HG03060 (cell line): ENCODE results near the gene GAS2L1.

ENCODE experiments used
- ATAC-seq: cut with Tn5 transposase; IDR thresholded peaks from one replicate; pipeline ENCODE4 v1.9.1; 2021; ENCODE audit warnings: low read depth, moderate number of reproducible peaks; ENCODE audit not compliant: unreplicated experiment

The GAS2L1 gene

DNA sequence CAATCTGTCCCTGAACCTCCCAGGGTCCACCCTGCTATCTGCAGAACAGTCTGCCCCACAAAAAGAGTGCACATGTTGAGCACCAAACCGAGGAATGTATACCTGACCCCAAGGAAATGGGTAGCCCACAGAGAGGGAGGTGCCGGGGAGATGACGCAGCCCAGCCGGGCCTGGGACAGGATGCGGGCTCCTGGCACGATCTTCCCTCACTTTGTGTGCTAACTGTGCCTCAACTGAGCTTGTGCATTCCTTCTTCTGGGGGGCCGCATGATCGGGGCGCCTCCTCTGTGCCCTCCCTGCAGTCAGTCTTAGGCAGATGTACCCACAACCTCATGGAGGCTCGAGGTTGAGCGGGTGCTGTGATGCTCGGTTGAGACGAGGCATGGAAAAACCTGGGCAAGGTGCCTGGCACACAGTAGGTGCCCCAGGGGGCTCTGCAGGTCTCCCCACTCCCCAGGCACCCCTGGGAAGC is 2.4 kb downstream of the GAS2L1 start:
- no peak for ATAC-seq

DNA sequence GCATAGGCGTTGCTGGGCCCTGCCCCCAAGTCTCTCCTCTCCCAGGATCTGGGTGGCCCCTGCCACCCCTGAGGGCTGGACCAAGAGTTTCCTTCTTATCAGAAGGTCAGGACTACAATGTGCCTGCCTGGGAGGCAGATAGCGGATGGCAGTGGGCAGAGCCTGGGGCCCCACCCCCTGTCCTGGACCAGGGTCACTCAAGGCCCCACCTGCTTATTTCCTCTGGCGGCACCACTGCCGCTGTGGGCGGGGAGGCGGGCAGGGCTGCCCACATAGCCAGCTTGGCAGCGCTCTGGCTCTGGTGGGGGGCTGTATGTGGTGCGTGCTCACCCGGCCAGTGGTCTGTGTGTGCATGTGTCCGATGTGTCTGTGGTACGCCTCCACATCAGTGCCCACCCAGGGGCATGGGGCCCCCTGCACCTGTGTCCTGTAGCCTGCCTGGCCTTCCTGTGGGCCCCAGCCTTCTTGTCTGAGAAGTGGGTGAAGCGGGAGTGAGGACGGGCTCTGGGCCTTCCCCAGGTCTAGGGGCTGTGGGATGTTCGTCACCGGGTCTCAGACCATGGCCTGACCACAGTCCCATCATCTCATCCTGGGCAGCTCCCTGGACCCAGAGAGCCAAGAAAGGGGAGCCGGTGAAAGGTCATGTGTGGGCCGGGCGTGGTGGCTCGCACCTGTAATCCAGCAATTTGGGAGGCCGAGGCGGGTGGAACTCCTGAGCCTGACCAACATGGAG is 3.0 kb downstream of the GAS2L1 start:
- no peak for ATAC-seq

DNA sequence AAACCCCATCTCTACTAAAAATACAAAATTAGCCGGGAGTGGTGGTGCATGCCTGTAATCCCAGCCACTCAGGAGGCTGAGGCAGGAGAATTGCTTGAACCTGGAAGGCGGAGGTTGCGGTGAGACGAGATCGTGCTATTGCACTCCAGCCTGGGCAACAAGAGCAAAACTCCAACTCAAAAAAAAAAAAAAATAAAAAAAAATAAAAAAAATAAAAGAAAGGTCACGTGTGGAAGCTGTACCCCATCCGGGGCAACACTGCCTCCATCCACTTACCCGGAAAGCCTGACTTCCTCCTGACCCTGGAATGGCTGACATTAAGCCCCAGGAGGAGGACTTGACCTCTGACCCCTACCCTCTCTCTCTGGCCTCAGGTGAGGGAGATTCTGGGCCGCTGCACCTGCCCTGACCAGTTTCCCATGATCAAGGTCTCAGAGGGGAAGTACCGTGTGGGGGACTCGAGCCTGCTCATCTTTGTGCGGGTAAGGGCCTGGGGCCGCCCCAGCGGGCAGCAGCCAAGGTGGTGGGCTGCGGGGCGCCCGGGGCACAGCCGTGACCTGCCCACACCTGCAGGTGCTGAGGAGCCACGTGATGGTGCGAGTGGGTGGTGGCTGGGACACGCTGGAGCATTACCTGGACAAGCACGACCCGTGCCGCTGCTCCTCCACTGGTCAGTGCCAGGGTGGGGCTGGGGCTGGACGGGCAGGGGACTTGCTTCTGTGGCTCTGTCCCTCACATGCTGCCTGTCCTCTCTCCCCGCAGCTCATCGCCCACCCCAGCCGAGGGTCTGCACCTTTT is 3.8 kb downstream of the GAS2L1 start:
- ATAC-seq: no peak

DNA sequence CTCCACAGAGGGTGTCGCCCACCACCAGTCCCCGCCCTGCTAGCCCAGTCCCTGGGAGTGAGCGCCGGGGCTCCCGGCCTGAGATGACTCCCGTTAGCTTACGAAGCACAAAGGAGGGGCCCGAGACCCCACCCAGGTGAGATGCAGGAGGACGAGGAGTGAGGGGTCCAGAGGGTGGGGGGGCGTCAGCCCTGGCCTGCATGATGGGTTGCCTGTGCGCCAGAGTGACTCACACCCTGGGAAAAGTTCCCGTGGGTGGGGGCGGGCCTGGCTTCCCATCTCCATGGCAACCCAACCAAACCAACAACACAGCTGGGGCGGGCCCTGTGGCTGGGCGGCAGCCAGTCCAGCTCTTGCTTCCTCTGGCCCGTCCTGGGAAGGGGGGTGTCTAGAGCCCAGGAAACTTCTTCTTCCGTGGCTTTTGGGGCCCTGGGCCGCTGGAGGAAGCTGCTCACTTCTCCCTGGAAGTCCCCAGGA is 4.5 kb downstream of the GAS2L1 start:
- no peak for ATAC-seq

DNA sequence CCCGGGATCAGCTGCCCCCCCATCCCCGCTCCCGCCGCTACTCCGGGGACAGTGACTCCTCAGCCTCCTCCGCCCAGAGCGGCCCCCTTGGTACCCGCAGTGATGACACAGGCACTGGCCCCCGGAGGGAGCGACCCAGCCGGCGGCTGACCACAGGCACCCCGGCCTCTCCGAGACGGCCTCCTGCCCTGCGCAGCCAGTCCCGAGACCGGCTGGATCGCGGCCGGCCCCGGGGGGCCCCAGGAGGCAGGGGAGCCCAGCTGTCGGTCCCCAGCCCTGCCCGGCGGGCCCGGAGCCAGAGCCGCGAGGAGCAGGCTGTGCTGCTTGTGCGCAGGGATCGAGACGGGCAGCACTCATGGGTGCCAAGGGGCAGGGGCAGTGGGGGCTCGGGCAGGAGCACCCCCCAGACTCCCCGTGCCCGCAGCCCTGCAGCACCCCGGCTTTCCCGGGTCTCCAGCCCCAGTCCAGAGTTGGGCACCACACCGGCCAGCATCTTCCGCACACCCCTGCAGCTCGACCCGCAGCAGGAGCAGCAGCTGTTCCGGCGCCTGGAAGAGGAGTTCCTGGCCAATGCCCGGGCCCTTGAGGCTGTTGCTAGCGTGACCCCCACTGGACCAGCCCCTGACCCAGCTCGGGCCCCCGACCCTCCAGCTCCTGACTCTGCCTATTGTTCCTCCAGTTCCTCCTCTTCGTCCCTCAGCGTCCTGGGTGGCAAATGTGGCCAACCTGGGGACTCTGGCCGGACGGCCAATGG is 5.2 kb downstream of the GAS2L1 start:
- ATAC-seq: no peak

DNA sequence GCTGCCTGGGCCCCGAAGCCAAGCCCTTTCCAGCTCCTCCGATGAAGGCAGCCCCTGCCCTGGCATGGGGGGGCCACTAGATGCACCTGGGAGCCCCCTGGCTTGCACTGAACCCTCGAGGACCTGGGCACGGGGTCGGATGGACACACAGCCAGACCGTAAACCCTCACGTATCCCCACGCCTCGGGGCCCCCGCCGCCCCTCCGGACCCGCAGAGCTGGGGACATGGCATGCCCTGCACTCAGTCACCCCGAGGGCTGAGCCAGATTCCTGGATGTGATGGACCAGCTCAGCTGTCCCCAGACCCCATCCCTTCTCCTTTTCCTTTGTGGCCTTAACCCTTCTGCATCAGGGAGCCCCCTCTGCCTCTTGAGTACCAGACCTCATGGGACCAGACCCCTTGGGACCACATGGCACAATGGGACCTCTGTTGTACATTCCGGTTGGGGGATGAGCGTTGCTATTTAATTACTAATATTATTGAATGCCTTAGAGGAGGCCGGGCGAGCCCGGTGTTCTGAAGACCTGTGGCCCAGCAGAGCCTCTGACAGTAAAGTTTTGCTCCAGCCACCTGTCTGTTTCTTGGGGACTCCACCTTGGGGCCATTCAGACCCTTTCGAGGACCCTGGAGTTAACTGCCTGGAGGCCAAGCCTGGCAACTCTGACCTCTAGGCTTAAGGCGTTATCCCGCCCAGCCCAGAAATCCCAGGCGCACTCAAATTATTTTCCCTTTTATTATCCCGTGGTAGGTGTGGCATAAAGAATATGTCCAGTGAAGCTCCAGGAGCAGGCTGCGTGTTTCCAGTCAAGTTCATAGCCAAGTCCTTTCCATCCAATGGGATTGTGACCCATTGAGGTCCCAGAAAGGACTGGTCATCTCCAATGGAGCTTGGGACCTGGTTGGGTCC is 6.0 kb downstream of the GAS2L1 start:
- ATAC-seq: no peak

DNA sequence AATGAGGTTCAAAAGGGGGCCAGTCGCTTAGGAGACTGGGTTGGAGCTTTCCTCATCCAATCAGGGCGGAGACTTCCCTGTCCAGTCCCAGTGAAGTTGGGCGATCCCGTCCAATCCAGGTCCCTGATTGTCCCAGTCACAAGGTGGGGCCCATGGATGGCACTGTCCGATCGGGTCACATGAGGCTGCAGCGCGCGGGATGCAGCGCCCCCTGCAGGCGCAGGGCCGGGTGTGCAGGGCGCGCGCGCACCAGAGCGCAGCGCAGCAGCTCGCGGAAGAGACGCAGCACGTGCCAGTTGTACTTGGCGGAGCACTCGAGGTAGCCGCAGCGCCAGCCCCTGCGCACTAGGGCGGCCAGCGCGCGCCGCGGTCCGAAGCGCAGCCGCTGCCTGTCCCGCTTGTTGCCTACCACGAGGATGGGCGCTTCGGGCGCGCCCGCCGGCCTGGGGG is 6.7 kb downstream of the GAS2L1 start:
- no peak for ATAC-seq

DNA sequence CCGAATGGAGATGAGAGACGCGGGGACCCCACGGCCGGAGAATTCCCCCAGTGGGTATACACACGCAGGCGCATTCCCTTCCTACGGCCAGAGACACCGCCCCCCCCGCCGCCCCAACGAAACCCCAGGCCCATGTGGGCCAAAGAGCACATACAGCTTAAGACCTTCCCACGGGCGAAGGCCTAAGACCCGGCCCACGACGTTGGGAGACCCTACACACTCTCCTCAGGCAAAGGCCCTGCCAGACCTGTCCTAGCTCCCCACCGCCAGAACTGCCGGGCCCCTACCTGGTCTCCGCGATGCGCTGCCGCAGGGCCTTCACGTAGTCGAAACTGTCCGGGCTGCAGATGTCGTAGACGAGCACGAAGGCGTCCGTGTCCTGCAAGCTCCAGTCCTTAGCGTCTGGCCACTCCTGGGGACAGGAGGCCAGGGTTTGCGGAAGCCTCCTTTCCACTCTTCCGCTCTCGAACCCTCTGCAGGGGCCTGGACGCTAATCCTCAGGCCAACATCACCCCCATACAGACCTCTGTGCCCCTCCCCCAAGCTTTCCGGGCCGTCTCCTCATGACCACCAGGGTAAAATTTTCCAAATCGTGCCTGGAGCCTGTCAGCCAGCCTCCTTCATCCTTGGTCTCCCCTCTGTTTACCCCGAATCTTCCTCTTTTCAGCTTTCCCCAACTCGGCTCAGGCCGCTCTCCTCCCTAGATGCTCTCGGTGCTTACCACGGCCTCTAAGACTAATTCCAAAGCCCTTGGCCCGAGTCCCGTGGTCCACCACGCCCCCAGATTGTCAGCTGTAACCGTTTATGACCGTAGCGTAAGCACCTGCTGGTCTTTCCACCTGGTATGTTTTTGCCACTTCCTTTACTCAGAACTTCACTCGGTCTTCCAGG is 7.4 kb downstream of the GAS2L1 start:
- ATAC-seq: no peak

DNA sequence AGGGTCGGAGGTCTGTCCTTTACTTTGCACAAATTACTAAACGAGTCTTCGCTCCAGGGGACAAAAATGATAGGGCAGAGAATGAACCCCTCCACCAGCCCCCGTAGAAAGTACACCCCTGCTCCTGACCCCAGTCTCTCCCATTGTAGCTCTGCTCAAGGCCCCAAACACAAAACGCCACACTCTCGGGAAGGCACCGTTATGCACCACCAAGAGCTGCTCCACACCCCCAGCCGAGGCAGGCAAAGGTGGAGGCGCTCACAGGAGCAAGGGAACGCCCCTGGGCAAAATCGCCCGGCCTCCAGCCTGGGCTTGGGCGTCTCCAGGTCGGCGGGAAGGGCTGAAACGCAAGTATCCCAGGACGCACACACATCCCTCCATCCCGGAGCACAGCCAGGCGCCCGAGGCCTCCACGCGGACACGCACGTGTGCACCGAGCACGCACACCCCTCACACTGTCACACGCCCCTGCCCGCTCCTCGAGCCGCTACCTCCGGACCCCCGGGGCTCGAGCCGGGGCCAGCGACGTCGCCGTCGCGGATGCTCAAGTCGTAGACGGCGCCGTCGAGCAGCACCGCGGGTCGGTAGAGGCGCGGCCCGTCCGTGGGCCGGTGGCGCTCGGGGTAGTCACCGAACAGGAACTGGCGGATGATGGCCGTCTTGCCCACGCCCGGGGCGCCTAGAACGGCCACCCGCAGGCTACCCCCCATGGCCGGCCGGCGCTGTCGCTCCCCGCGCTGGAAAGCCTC is 8.3 kb downstream of the GAS2L1 start:
- no peak for ATAC-seq

DNA sequence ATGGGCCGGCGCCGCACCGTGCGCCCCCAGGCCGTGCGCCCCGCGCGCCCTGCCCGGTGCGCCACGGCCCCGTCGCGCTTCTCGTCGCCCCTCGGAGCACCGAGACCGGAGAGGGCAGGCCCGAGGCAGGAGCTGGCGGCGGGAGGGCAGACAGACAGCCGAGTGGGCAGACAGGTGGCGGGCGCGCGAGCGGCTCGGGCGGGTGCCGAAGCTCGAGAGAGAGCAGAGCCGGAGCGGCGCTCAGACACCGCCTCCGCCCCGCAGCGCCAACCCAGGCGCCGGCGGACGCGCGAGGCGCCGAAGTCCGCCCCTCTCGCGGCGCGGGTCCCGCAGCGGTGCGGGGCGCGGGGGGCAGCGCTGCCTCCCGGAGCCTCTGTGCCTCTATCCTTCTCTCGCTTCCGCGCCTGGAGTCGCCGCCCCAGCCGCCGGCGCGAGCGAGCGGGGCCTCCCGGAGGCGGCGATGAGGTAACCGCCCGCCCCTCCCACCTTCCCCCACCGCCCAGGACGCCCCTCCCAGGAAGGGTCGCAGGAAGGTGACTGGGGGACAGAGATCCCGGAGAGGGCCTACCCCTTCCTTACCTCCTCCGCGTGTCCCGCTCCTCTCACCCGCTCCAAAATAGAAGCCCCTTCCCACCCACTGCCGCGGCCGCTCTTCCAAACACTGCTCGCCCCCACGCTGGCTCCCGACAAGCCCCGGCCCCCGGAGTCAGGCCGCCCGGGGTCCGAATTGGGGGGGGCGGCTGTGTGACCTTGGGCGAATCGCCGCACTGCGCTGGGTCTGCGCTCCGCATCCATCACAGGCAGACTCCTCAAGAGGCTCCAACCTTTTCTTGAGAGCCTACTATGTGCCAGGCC is 9.1 kb downstream of the GAS2L1 start, which contains the start of gene RASL10A:
Gene RASL10A, minus strand, starts transcription at position 412 of the 855 bp plus-strand sequence. CDS start 451 bp downstream, outside the sequence.
- ATAC-seq: no peak

DNA sequence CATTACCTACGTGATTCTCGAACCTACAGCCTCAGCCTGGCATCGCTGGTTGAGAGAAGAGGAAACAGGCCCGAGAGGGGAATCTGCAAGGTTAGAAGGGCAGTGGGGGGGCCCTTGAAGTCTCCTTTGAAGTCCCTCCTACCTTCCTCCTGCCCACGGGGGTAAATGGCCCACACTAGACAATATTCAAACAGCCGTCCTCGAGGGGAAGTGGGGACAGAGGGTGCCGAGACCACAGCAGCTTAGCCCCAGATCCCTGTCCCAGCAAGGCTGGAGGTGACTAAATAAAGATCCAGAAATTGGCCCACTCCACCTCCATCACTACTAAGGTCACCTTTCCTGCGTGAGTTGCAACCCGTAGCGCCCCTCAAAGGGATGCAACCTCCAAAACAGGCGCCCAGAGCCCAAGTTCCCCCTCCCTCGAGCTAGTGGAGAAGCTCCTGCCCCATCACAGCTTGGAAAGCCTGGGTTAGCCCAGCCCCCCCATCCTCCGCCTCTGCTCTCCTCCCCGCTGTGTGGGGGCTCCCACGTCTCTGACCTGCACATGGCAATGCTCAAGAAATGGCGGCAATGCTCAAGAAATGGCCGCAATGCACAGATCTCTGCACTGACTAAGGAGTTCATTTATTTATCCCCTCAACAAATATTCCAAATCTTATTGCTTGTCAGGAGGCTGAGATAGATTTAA is 9.8 kb downstream of the GAS2L1 start:
- no peak for ATAC-seq

DNA sequence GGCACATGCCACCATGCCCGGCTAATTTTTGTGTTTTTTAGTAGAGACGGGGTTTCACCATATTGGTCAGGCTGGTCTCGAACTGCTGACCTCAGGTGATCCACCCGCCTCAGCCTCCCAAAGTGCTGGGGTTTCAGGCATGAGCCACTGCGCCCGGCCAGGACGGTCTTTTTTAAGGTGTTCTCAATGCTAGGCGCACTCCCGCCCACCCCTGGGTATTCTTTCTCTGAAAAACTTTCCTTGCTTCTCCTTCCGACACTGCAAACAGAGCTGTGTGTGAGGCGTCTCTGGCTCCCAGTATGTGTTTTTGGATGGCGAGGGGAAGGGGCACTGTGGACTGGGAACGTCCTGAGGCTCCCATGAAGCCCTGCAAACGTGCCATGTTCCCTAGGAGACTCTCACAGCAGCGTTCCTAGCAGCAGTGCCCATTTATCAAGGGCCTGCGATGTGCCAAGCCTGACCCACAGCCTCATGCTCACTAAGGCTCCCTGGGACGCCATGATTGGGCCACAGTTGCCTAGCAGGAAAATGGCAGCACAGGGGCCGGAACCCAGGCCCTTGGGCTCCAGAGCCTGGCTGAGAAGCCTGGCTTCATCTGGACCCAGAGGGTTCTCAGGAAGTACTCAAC is 11.5 kb downstream of the GAS2L1 start:
- ATAC-seq: no peak

DNA sequence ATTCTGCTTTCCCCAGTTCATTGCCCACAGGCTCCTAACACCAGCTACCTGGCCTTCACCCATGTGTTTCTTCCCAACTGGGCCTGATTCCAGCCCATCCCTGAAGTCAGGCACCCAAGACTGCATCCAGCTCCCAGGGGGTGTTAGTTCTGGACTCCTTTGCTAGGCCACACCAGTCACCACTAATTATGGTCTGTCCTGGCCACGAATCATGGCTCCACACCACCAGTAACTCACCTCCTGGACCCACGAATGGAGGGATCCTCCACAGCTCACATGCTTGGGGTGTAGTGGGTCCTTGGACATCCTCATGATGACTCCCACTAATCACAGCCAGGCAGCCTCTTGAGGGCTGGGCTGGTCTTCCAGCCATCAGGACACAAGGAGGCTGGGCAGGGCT is 12.6 kb downstream of the GAS2L1 start:
- no peak for ATAC-seq

DNA sequence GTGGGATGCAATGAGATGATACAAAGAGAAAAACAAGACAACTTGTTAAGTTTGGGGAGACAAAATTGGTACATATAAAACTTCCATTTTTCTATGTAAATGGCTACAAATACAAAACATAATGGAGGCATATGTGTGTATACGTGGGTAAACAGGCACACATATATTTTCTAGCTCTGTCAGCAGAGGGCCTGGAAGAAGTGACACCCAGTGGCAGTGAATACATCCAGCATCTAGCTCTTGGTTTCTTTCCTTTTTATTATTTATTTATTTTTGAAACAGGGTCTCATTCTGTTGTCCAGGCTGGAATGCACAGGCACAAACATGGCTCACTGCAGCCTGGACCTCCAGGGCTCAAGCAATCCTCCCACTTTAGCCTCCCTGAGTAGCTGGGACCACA is 14.1 kb downstream of the GAS2L1 start:
- no peak for ATAC-seq

DNA sequence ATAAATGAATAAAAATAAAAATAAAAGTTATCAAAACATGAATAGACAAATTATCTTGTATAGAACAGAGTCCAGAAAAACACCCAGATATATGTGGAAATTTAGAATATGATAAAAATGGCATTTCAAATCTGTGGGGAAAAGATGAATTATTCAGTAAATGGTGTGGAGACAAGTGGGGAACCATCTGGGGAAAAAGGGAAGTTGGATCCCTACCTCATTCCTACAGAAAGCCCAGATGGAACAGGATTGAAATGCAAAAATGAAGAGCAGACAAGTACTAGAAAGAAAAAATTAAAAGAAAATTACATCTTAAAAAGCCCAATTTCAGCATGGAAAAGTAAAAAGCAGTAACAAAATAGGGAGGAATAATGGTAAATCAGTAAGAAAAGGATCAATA is 17.2 kb downstream of the GAS2L1 start:
- ATAC-seq: no peak

DNA sequence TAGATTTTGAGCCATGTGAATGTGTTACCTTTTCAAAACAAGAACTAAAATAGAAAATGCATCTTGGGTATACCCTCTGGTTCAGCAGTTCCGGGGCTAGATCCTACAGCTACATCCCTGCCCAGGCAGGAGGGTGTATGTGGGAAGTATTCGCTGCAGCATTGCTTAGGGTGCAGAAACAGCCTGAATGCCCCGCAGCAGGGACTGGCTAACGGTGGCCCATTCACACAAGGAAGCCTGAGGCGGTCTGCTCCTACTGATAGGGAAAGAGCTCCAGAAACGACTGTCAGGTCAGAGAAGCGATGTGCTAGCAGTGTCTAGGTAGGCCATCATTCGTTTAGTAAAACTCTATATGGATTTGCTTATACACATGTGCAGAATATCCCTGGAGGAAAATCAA is 18.9 kb downstream of the GAS2L1 start:
- no peak for ATAC-seq
